RWPE1 (cell line): ENCODE data around the gene SLC34A1.

Source experiments
- CTCF ChIA-PET: fragments of 350-600 bp; sonication (Branson Sonifier 250); formaldehyde crosslinking; extraction: SDS; loops from one replicate; lab custom pipeline; 2021; lab: Yijun Ruan, JAX
- POLR2A ChIA-PET: fragments of 400-600 bp; formaldehyde crosslinking; extraction: SDS; loops from one replicate; lab custom pipeline; 2020; ENCODE audit warnings: antibody characterized with exemption; ENCODE audit not compliant: low non-redundant PET; lab: Yijun Ruan, JAX
- DNase-seq: peaks from one replicate; pipeline ENCODE4 v3.0.0; 2012; ENCODE audit warnings: low spot score
- H3K27ac ChIP-seq: fragments of 450-650 bp; 2 replicates; pipeline ENCODE4 v1.5.1; 2017
- CTCF ChIP-seq: fragments of 450-650 bp; conservative IDR thresholded peaks from 2 replicates; pipeline ENCODE4 v1.5.1; 2017; ENCODE audit warnings: low read depth, mild to moderate bottlenecking

SLC34A1 gene

GRCh38 chr5:177354711-177355110 is 29.5 kb upstream of the SLC34A1 start:
- no peak for DNase-seq
- H3K27ac ChIP-seq, result no peak overlapping the region
- ChIA-PET CTCF (interaction anchor here (1.2 kb wide), 1 partner anchor 14 kb away, joined by 5 read pairs; no protein-coding TSS in a partner anchor), POLR2A (no interaction called here)
- TF ChIP-seq CTCF, result no peak

GRCh38 chr5:177355162-177355867 is 28.9 kb upstream of the SLC34A1 start:
- no peak overlapping the region for H3K27ac ChIP-seq
- TF ChIP-seq CTCF, result no peak
- DNase-seq, result no peak
- POLR2A ChIA-PET, result no interaction called here
- CTCF ChIA-PET, result interaction anchor here (0.8 to 1.7 kb wide), 3 partner anchors 13 to 47 kb away, joined by 3 to 10 read pairs (median 5); no protein-coding TSS in a partner anchor

- DNase-seq, result no peak
- H3K27ac ChIP-seq, result no peak overlapping the region
- ChIA-PET CTCF (interaction anchor here (0.8 to 1.7 kb wide), 3 partner anchors 14 to 47 kb away, joined by 3 to 10 read pairs (median 3); no protein-coding TSS in a partner anchor), POLR2A (no interaction called here)
- no peak for TF ChIP-seq CTCF
Measured at GRCh38 chr5:177355868-177356168, 28.4 kb upstream of the SLC34A1 start.

GRCh38 chr5:177356746-177357145 is 27.5 kb upstream of the SLC34A1 start:
- no peak for DNase-seq
- POLR2A ChIA-PET, result no interaction called here
- CTCF ChIA-PET, result interaction anchor here (0.7 to 1.7 kb wide), 3 partner anchors 13 to 38 kb away, joined by 3 to 10 read pairs (median 3); no protein-coding TSS in a partner anchor
- no peak overlapping the region for H3K27ac ChIP-seq
- TF ChIP-seq CTCF, result no peak

GRCh38 chr5:177357146-177357458 is 27.1 kb upstream of the SLC34A1 start:
- no peak for TF ChIP-seq CTCF
- no peak for DNase-seq
- CTCF ChIA-PET, result interaction anchor here (1.7 kb wide), 2 partner anchors 13 to 97 kb away, joined by 4 to 10 read pairs; no protein-coding TSS in a partner anchor
- peak overlapping the region; percentile 89 for H3K27ac ChIP-seq
- POLR2A ChIA-PET, result no interaction called here

- DNase-seq, result peak; percentile 62
- no peak for TF ChIP-seq CTCF
- H3K27ac ChIP-seq, result peak within 1 kb of the TSS; percentile 89
- ChIA-PET CTCF (interaction anchor here (0.6 to 1.7 kb wide), 5 partner anchors 13 to 97 kb away, joined by 3 to 5 read pairs (median 4); no protein-coding TSS in a partner anchor), POLR2A (no interaction called here)
Measured at GRCh38 chr5:177357459-177358351, 26.5 kb upstream of the SLC34A1 start, which contains the start of gene RGS14. RGS14 (plus strand) TSS chr5:177357924; CDS start chr5:177358025, 101 bp downstream.
